K562 (cell line): ENCODE measurements around the gene IL31RA. TPM values are rescaled to one million over a fixed set of nuclear protein-coding genes. Genes with fewer than 3 reads are reported as not detected.

Experiments
- ATAC-seq: fragments of 200-7000 bp; cut with Tn5 transposase; 3 replicates; pipeline ENCODE4 v1.9.1; 2020; ENCODE audit warnings: moderate library complexity
- BruUV-seq: library from RNA; stranded (reverse); fragments of 400-500 nt; replicated peaks from 2 replicates; lab custom pipeline; 2021; lab: Mats Ljungman, UMichigan
- CTCF ChIA-PET: fragments of 300-600 bp; formaldehyde crosslinking; extraction: SDS; loops from one replicate; lab custom pipeline; 2021; ENCODE audit warnings: low intra/inter-chr PET ratio; lab: Yijun Ruan, JAX
- POLR2A ChIA-PET: fragments of 300-600, 350-650 bp; sonication (Branson Sonifier 250); formaldehyde crosslinking; extraction: SDS; loops from one replicate; lab custom pipeline; 2021; ENCODE audit warnings: antibody characterized with exemption, inconsistent platforms; lab: Yijun Ruan, JAX
- DNase-seq, 4 experiments: peaks; one replicate each; pipeline versions ENCODE4 v3.0.0 to v3.0.0-alpha.2; 2011 to 2018; ENCODE audit warnings: low spot score in 3 of 4, mixed read lengths in 3 of 4; ENCODE audit errors: extremely low read depth in 1 of 4
- FAIRE-seq: peaks from 2 replicates; lab custom pipeline; 2011; peaks lifted over from hg19 to GRCh38; lab: Jason Lieb, UNC
- H2AFZ ChIP-seq: 2 replicates; pipeline ENCODE4 v1.6.0; 2011; ENCODE audit warnings: low read depth, low read length, control low read depth, inconsistent platforms
- H3K27ac ChIP-seq: fragments of 200-600 bp; 3 replicates; pipeline ENCODE4 v1.8.0; 2011; ENCODE audit warnings: low read depth, mild to moderate bottlenecking, control low read depth, inconsistent platforms, low read length, moderate library complexity, mixed read lengths; ENCODE audit errors: extremely low read depth
- H3K27me3 ChIP-seq, 2 experiments: fragments of 300-600 bp in 1 of 2; 2 replicates in 1 of 2; 3 replicates in 1 of 2; pipeline versions ENCODE4 v1.6.0 to v1.8.0; 2011; ENCODE audit warnings: inconsistent platforms in 2 of 2, low read length in 2 of 2, mild to moderate bottlenecking in 1 of 2, mixed read lengths in 1 of 2, moderate library complexity in 1 of 2; ENCODE audit not compliant: control insufficient read depth in 2 of 2, insufficient read depth in 2 of 2
- H3K36me3 ChIP-seq: fragments of 300-600 bp; 3 replicates; pipeline ENCODE4 v1.8.0; 2011; ENCODE audit warnings: mild to moderate bottlenecking, low read length, inconsistent platforms; ENCODE audit not compliant: control insufficient read depth, insufficient read depth
- H3K4me1 ChIP-seq, 2 experiments: fragments of 200-600 bp in 1 of 2; replicated peaks in 1 of 2; 2 replicates in 1 of 2; 3 replicates in 1 of 2; pipeline versions ENCODE4 v1.5.1 to v1.8.0; 2011; ENCODE audit warnings: inconsistent platforms in 2 of 2, low read length in 2 of 2, mild to moderate bottlenecking in 1 of 2, mixed read lengths in 1 of 2, moderate library complexity in 1 of 2; ENCODE audit not compliant: control insufficient read depth in 2 of 2, insufficient read depth in 2 of 2
- H3K4me2 ChIP-seq: 2 replicates; pipeline ENCODE4 v1.6.1; 2011; ENCODE audit warnings: low read length, control low read depth, inconsistent platforms, mixed read lengths; ENCODE audit not compliant: insufficient read depth
- H3K4me3 ChIP-seq: fragments of 200-600 bp; sonication (generic), shearing (Covaris generic); 2 replicates; pipeline ENCODE4 v1.5.1; 2016; ENCODE audit warnings: control low read depth, inconsistent platforms
- H3K79me2 ChIP-seq: fragments of 200-600 bp; 3 replicates; pipeline ENCODE4 v1.8.0; 2011; ENCODE audit warnings: low read length, inconsistent platforms; ENCODE audit not compliant: control insufficient read depth, insufficient read depth
- H3K9ac ChIP-seq, 2 experiments: 2 replicates each; pipeline versions ENCODE4 v1.6.0 to v1.6.1; 2011; ENCODE audit warnings: low read depth in 2 of 2, low read length in 2 of 2, control low read depth in 1 of 2, inconsistent platforms in 1 of 2, mild to moderate bottlenecking in 1 of 2, mixed read lengths in 1 of 2; ENCODE audit not compliant: insufficient read depth in 1 of 2
- H3K9me1 ChIP-seq: one replicate; pipeline ENCODE4 v1.6.0; 2011; ENCODE audit warnings: inconsistent platforms, mild to moderate bottlenecking, low read length, moderate library complexity; ENCODE audit not compliant: control insufficient read depth, insufficient read depth
- H3K9me3 ChIP-seq: replicated peaks from 2 replicates; pipeline ENCODE4 v1.5.1; 2011; ENCODE audit warnings: low read depth, low read length, inconsistent platforms; ENCODE audit not compliant: control insufficient read depth, insufficient read depth
- H4K20me1 ChIP-seq: replicated peaks from 2 replicates; pipeline ENCODE4 v1.6.1; 2011; ENCODE audit warnings: low read length, inconsistent platforms, mixed read lengths; ENCODE audit not compliant: control insufficient read depth, insufficient read depth
- E2F5 ChIP-seq: sonication (generic); formaldehyde crosslinking; IDR thresholded peaks from 2 replicates; pipeline ENCODE4 v1.8.0; 2022; ENCODE audit warnings: mild to moderate bottlenecking, missing genetic modification reagents
- KHSRP ChIP-seq: fragments of 450-650 bp; IDR thresholded peaks from 2 replicates; pipeline ENCODE4 v1.6.1; 2017
- LCOR ChIP-seq: sonication (generic); formaldehyde crosslinking; IDR thresholded peaks from 2 replicates; pipeline ENCODE4 v1.8.0; 2022; ENCODE audit warnings: mild to moderate bottlenecking, missing genetic modification reagents
- MEF2A ChIP-seq: IDR thresholded peaks from 2 replicates; pipeline ENCODE4 v1.6.1; 2011; ENCODE audit warnings: low read depth, mild to moderate bottlenecking, low read length, moderate library complexity; ENCODE audit not compliant: control insufficient read depth
- PTRF ChIP-seq: fragments of 450-650 bp; IDR thresholded peaks from 2 replicates; pipeline ENCODE4 v1.6.1; 2016; ENCODE audit warnings: mild to moderate bottlenecking, missing genetic modification characterization, missing compliant biosample characterization
- SIN3B ChIP-seq: fragments of 450-650 bp; IDR thresholded peaks from 2 replicates; pipeline ENCODE4 v1.6.1; 2017; ENCODE audit warnings: low read depth, mild to moderate bottlenecking, moderate library complexity
- ZBTB40 ChIP-seq, 2 experiments: fragments of 450-650 bp in 1 of 2; sonication (generic) in 1 of 2; formaldehyde crosslinking in 1 of 2; IDR thresholded peaks; 2 replicates each; pipeline versions ENCODE4 v1.7.1 to v1.9.0; 2016 to 2022; ENCODE audit warnings: inconsistent platforms in 1 of 2, mild to moderate bottlenecking in 1 of 2, missing genetic modification reagents in 1 of 2
- ZNF76 ChIP-seq: fragments of 250-450 bp; sonication (Bioruptor Pico); IDR thresholded peaks from 2 replicates; pipeline ENCODE4 v1.4.0; 2020; ENCODE audit warnings: mild to moderate bottlenecking, moderate library complexity, borderline replicate concordance
- WGBS: fragments of 100-300 bp; shearing (Covaris generic); methylation state at CpG from one replicate; pipeline ENCODE4 v1.1.6; 2016; ENCODE audit warnings: low coverage, mixed read lengths; ENCODE audit not compliant: insufficient coverage; ENCODE audit errors: missing lambda C conversion rate; 5-methylcytosine and 5-hydroxymethylcytosine counted together
- in situ Hi-C: fragments of 300-500 bp; cut with MboI; formaldehyde crosslinking; loops from 4 replicates; pipeline ENCODE4 v1.15.0; 2018; ENCODE audit warnings: inconsistent platforms, mixed read lengths
- intact Hi-C: fragments of 100-400 bp; cut with micrococcal nuclease; formaldehyde crosslinking; loops from 2 replicates; pipeline ENCODE4 v1.14.2; 2022
- polyA plus RNA-seq, 8 experiments: library from polyadenylated mRNA; depleted of rRNA in 4 of 8; stranded (reverse) in 5 of 8; unstranded in 3 of 8; fragments of >200 nt; fragmentation: Nextera tagmentation in 2 of 8; fragmentation: Illumina TruSeq in 1 of 8; extraction: Ambion mirVana in 2 of 8; extraction: Trizol in 1 of 8; gene quantifications; 2 replicates each; pipeline versions ENCODE4 v1.2.1 to v1.2.3, GENCODE V29; 2011 to 2014; ENCODE audit warnings: inconsistent platforms in 1 of 8, missing spikeins in 1 of 8
- total RNA-seq, 7 experiments: library from RNA; depleted of rRNA in 6 of 7; stranded (reverse); fragments of >200 nt in 6 of 7; fragmentation: Illumina TruSeq in 2 of 7; extraction: Trizol in 2 of 7; gene quantifications; 2 replicates each; pipeline versions ENCODE4 v1.2.1 to v1.2.3, GENCODE V29; 2011 to 2021; ENCODE audit warnings: low replicate concordance in 1 of 7
- TF ChIP-seq, protein P1 (sequence below): fragments of 250-450 bp; sonication (Bioruptor Pico); IDR thresholded peaks from 2 replicates; pipeline ENCODE4 v1.8.0; 2022; ENCODE audit warnings: moderate library complexity, mild to moderate bottlenecking, inconsistent platforms
- TF ChIP-seq, protein P2 (sequence below), 2 experiments: fragments of 450-650 bp in 1 of 2; sonication (generic) in 1 of 2; formaldehyde crosslinking in 1 of 2; IDR thresholded peaks in 1 of 2; conservative IDR thresholded peaks in 1 of 2; 2 replicates each; pipeline versions ENCODE4 v1.6.1 to v1.8.1; 2016 to 2023; ENCODE audit warnings: mild to moderate bottlenecking in 2 of 2, moderate library complexity in 2 of 2, inconsistent platforms in 1 of 2, missing genetic modification reagents in 1 of 2

Gene IL31RA
- total and polyA plus RNA-seq, 9 of the 15 experiments (the other 6 are each of a cell fraction or from before 2014, with no cell fraction given): not detected

- ATAC-seq: no peak
- Histone ChIP-seq H2AFZ (no peak overlapping the region), H3K27me3 (peaks cover 3 to 8% of the 10 kb centered on the region in 2 experiments; a peak in 4 of 5 replicates), H3K4me3 (no peak overlapping the region), H3K4me2 (no peak overlapping the region), H3K9ac (no peak overlapping the region), H4K20me1 (no peaks in the 10 kb centered on the region), H3K4me1 (no peaks in the 10 kb centered on the region), H3K27ac (no peak overlapping the region), H3K9me1 (no peaks in the 10 kb centered on the region), H3K9me3 (no peaks in the 10 kb centered on the region), H3K36me3 (no peaks in the 10 kb centered on the region), H3K79me2 (no peaks in the 10 kb centered on the region)
- DNase-seq: no peak
- ChIA-PET POLR2A (interaction anchor here (1.1 to 1.2 kb wide), 2 partner anchors 9 to 10 kb away, joined by 3 read pairs; no protein-coding TSS in a partner anchor), CTCF (no interaction called here)
- FAIRE-seq: no peak
- 0% methylated on average over 1 of the region's 1 CpG for WGBS
- intact Hi-C loops (no loop called here), in situ Hi-C loops (no loop called here)
- no TSS peak for BruUV-seq
- TF ChIP-seq MEF2A (no peak), ZNF76 (CRISPR knock-in tag) (no peak), PTRF (tag) (no peak), E2F5 (CRISPR knock-in tag) (no peak), LCOR (CRISPR knock-in tag) (no peak), KHSRP (no peak), ZBTB40 (IDR thresholded peaks at IDR 0.05) (no peak), ZBTB40 (CRISPR knock-in tag; IDR thresholded peaks at IDR 0.05) (no peak), SIN3B (no peak)
- TF ChIP-seq, protein P1, sequence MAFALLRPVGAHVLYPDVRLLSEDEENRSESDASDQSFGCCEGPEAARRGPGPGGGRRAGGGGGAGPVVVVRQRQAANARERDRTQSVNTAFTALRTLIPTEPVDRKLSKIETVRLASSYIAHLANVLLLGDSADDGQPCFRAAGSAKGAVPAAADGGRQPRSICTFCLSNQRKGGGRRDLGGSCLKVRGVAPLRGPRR (CRISPR knock-in tag): no peak
- TF ChIP-seq, protein P2, sequence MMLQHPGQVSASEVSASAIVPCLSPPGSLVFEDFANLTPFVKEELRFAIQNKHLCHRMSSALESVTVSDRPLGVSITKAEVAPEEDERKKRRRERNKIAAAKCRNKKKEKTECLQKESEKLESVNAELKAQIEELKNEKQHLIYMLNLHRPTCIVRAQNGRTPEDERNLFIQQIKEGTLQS (IDR thresholded peaks at IDR 0.05): no peak
- TF ChIP-seq, protein P2 (CRISPR knock-in tag; conservative IDR thresholded peaks at IDR 0.05): no peak
These were observed 15.0 kb upstream of the IL31RA start for GRCh38 chr5:55836191-55836590.
